NCI-H146 treated with DMSO at 0.1 percent for 48 hours (cell line): ENCODE results near the gene PCMT1.
"Not testable (repeated sequence)": the region's sequence is repeated elsewhere in the genome, so short reads cannot be mapped to it uniquely, and the experiment has no call there.

Source experiments
- DNase-seq: peaks from one replicate; lab custom pipeline; 2025; ENCODE audit not compliant: unreplicated experiment; lab: John Stamatoyannopoulos, UW

Gene PCMT1

DNA sequence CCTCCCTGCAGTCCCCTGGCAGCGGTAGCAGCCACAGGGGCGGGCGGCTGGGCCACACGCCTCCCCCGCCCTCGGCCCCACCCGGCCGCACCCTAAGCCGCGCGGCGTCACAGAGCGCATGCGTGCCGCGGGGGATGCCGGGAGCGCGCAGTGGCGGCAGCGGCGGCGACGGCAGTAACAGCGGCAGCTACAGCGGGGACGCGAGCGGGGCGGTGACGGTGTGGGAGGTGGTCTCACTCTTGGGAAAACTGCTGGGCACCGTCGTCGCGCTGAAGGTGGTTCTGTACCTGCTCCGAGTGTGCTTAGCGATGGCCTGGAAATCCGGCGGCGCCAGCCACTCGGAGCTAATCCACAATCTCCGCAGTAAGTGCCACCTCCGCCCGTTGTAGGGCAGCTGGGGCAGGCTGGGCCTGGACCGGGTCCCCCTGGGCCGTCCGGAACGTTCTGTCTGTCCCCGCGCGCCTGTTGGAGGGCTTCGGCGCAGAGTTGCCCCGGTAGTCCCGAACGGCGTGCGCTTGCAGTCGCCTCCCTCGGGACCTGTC lies at the start of gene PCMT1:
Gene PCMT1 (plus strand): TSS at position 148 of the 542 bp plus-strand sequence. CDS start 161 bp downstream, at position 309.
- DNase-seq = peak; percentile 91

DNA sequence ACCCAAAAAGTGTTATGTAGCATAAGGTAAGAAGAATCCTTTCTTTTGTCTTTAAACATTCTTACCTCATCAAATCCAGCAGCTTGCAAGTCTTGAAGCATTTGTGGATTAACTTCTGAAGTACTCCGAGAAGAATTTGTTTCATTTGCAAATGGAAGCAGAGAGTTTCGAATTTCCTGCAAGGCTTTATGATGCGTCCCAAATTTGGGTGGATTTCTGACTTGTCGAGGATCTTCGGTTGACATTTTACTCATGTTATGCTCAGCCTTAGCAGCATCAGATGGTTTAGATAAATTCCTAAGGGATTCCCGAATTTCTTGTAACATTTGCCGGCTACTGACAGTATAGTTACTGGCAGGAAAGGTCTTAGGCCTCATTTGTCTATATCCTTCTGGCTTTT lies 47.8 kb upstream of the PCMT1 start:
- DNase-seq = no peak

DNA sequence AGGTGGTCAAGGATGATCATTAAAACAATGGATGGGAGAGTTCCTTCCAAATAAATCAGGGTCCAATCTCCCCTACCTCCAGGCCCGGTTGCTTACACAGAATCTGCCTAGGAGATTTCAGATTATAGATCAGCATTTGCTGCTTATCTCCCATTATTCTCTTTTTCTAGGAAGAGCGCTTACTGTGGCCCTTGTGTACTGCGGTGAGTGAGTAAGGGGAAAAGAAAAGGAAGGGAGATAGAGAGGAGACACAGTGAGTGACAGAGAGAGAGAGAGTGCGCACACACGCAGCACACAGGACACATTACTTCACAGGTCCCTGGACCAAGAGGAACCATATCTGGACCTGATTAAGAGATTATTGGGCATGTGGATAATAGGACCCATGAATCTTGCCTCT lies 37.8 kb upstream of the PCMT1 start:
- no peak for DNase-seq

DNA sequence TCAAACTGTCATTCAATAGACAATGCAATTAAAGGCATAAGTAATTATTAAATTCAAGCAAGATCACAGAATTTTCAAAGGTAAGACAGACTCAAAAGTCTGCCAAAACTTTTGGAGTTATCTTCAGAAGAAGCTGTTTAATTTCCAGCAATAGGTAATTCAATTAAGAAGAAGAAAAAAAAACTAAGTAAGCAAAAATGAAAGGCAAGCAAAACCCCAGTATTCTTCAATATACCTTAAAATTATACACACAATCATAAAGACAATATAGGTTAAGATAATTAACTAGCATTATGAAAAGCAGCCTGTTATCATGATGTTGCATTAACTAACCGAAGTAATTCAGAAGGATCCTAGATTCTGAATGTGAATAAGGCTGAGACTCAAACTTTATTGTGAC lies 35.1 kb upstream of the PCMT1 start:
- no peak for DNase-seq

DNA sequence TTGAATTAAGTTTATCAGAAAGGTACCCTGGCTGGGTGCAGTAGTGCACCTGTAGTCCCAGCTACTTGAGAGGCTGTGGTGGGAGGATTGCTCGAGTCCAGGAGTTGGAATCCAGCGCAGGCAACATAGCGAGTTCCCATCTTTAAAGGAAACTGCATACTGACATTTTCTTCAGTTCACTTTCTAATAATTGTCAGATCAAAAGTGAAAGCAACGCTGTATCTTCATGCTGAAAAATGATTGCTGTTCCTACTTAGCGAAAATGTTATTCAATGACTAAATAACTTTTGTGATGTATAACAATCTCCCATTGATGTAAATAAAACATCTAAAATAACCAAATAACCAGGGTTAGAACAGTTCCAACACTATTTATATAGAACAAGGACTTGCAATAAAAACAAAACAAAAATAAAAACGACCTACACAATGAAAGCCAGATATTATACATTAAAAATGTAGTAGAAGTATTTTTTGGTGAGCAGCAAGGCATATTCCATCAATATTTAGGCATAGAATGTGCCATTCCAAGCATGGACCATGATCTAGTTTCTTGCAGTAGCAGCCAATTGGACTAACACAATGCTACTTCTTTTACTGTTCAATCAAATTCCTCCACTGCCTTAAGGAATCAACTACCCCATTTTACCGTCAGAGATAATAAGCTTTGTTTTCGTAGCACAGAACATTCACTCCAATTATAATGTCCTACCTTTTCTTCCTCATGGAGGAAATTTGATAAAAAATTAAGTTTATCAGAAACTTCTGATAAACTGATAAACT lies 33.2 kb upstream of the PCMT1 start:
- DNase-seq = no peak

DNA sequence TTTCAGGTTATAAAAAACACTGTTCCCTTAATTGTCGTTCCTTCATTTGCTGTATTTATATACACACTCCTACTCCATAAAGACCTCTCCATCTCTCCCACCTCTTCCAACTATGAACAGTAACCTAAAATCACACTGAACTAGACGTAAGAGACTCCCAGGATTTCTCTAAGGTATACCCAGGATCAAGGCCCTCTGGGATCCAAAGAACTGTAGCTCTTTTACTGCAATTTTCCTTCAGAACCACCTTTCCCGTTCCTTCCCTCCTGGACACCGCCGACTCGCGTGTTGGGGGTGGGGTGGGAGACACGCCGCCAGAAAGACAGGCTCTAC lies 32.3 kb upstream of the PCMT1 start:
- DNase-seq = no peak

DNA sequence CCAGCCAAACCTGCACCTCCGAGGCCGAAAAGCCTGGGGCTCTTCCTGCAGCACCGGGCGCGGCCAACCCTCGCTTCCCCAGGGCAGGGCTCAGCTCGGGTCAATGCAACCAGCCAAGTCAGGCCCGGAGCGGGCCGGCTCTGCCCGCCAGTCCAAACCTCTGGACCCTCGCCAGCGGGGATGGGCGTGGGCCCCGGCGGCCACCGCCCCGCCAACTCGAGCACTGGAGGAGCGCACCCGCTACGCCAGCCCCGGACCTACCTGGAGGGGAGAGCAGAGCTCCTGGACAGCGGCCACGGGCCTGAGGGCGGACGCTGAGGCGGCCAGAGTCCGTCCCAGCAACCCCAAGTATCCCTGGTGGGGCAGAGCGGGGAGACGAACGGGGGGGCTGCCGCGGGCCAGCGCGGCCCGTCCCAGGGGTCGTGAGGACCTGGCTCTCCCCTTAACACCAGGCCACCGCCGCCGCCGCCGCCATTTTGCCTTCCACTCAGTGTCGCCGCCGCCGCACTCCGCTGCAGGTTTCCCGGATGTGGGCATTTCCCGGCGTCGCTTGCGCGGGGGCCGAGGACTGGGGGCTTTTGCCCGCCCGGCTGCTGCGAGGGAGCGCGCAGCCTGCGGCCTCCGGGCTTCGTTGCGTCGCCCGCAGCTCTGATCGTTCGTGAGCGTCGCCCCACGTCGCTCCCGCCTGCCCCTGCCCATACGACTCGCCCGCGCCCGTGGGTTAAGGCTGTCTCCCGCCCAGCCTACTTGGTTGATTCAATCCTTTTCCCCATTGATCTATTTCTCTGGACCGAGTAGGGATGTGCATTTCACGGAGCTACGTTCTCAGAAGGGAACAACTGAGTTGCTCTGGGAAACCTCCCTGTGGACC lies 31.7 kb upstream of the PCMT1 start, which contains the start of gene LATS1:
Gene LATS1 (minus strand): TSS at position 514 of the 871 bp plus-strand sequence. CDS start 15,975 bp downstream, outside the sequence.
- peak; percentile 81 for DNase-seq

DNA sequence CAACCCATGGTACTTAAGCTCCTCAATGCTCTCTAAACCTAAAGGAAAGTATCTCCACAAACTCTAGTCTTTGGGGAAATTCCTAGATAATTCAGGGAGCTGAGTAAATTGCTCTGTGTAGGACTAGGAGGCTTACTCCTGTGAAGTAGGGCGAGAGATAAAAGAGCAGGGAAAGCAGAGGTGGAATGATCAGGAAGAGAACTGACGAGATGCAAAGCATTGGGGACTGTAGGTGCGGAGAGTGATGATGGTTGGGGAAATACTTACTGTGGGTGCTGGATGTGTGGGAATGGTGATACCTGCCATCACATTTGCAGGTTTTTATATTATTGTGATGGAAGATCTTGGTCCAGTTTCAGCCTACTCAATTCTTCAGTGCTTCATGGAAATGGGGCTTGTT lies 30.0 kb upstream of the PCMT1 start:
- DNase-seq = no peak

DNA sequence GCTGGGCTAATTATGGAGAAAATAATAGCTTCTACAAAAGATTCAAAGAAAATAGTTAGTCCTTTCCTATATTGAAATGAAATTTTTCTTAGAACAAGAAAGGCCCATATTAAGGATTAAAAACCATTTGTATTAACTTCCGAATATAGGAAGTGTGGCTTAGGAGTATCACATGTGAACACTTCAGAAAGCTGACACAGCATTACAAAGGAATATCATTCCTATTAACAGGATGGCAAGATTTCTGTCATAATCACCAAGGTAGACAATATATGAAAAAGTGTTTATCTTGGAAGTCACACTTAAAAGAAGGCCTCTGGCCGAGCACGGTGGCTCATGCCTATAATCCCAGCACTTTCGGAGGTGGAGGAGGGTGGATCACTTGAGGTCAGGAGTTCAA lies 26.3 kb upstream of the PCMT1 start:
- no peak for DNase-seq

DNA sequence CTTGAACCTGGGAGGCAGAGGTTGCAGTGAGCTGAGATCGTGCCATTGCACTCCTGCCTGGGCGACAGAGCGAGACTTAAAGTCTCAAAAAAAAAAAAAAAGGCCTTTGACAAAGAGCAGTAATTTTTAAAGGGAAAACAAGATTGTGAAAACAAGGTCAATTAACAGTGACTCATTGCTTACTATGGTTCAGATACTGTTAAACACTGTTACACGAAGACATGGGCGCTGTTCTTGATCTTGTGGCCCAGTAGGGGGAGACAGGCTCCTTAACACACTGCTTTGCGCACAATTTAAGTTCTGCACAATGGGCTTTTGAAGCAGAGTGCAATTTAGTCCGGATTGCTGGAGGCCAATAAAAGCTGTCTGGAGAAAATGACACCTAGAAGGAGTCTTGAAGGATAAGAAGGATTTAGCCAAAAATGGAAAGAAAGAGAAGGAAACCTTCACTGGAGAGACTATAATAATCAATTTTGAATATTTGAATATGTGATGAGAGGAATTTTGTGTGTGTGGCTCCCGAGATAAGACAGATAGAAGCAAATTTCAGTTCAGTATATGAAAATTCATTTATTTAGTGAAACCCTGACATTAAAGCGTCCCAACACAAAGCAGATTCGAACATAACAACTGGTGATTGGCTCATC lies 25.6 kb upstream of the PCMT1 start:
- DNase-seq = peak; percentile 48

DNA sequence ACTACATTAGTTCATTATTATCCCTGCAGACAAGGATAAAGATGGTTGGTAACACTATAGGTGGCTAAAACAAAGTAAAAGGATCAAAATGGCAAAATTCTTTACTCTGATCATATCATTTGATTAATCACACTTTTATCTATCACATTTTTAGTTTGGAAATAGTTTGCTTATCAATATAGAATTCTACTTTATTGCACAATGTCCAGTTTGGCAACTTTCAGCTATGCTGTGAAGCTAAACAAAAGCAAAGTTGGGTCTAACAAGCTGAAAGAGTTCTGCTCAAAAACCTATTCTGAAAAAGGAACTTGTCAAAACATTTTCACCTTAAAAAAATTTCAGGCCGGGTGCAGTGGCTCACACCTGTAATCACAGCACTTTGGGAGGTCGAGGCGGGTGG lies 23.8 kb upstream of the PCMT1 start:
- no peak for DNase-seq

DNA sequence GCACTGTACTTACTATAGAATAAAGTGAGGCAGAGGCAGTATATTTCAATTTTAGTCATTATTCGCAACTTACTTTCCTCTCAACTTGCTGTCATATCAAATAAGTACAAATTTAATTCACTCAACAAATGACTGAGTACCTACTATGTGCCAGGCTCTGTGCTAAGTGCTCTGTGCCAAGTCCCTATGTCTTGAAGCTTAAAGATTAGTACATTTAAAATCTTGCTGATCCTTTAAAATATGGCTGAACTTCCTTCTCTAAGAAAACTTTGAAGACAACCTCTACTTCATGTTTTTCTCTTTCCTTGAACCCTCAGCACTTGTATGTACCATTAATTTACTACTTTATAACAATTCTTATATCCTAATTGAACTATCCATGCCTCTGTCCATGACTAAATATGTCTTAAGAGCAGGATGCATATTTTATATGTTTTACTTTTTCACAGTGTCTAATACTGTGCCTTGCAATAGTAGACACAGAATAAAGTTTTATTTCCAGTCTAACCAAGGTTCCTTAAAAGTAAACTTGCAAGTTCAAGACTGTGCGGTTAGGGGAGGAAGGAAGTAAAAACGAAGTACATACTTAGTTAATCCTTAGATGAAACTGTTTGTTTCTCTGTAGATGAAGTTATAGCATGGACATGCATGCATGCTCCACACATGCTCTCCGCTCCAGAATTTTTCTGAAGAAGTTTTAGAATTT lies 21.6 kb upstream of the PCMT1 start:
- DNase-seq = no peak

DNA sequence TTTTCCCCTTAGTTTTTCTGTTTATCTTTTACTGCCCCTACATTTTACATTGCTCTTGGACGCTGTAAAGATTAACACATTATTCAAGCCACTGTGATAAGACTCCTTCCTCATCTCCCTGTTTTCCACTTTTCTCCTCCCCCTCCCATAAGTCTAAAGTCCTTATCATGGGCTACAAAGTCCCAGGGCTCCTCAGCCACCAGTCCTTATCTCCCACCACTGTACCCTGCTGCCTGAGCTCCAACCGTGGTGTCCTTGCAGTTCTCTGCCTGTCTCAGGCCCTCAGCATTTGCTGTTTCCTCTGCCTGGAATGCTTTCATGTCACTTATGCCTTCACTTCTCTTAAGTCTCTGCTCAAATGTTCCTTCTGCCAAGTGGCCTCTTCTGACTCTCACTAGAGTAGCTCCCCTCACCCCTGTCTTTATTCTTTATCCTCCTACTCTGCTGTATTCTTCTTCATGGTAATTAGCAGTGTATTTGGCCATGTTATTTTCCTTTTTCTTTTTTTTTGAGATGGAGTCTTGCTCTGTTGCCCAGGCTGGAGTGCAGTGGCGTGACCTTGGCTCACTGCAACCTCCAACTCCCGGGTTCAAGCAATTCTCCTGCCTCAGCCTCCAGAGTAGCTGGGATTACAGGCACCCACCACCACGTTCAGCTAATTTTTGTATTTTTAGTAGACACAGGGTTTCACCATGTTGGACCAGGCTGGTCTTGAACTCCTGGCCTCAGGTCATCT lies 20.9 kb upstream of the PCMT1 start:
- no peak for DNase-seq

DNA sequence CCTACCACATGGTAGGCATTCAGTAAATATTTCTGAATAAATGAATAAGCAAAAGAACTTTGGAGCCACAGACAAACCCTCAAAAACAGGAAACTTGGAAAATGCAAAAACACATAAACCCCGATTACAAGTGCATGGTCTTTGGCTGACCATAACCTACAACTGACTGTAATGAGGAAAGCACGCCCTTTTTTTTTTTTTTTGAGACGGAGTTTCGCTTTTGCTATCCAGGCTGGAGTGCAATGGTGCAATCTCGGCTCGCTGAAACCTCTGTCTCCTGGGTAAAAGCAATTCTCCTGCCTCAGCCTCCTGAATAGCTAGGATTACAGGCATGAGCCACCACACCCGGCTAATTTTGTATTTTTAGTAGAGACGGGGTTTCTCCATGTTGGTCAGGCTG lies 19.7 kb upstream of the PCMT1 start:
- DNase-seq = no peak

DNA sequence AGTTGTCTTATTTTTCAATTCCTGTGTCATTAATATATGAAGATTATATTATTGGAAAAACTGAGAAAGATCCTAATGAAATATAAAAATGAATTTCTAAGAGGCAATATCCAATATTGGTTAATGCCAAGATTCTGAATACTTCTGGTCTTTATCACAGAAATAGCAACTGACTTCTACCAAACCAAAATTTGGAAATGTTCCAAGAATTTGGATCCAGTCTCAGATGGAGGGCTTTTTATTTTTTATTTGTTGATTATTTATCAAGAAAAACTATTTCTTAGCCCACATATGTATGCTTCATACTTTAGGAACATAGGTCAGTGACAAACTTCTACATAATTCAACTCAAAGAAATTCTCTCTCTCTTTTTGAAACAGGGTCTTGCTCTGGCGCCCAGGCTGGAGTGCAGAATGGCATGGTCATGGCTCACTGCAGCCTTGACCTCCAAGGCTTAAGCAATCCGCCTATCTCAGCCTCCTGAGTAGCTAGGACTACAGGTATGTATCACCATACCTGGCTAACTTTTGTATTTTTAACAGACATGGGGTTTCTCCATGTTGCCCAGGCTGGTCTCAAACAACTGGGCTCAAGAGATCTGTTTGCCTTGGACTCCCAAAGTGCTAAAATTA lies 16.3 kb upstream of the PCMT1 start:
- DNase-seq = no peak

DNA sequence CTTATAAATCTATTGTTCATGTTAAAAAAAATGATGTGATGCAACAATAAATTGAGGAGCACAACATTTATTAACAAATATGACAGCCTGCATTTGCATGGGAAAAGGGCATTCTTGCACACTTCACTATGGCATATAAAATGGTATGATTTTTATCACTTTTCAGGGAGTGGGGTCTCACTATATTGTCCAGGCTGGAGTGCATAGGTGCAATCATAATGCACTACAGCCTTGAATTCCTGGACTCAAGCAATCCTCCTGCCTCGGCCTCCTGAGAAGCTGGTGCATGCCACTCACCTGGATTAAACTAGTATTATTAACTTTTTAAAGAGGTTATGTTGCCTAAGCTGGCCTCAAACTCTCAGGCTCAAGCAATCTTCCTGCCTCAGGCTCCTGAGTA lies 14.6 kb upstream of the PCMT1 start:
- no peak for DNase-seq

DNA sequence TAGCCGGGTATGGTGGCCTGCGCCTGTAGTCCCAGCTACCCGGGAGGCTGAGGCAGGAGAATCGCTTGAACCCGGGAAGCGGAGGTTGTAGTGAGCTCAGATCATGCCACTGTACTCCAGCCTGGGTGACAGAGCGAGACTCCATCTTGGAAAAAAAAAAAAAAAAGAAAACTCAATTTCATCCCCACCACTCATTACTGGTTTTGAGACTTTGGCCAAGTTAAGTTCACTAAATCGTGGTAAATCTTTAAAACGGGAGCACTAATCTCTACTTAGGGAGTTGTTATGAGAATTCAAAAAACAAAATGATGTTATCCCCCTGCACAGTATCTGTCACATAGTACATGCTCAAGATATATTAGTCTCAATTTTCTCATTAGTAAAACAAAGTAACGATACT lies 4.3 kb upstream of the PCMT1 start:
- DNase-seq = not testable (repeated sequence)

DNA sequence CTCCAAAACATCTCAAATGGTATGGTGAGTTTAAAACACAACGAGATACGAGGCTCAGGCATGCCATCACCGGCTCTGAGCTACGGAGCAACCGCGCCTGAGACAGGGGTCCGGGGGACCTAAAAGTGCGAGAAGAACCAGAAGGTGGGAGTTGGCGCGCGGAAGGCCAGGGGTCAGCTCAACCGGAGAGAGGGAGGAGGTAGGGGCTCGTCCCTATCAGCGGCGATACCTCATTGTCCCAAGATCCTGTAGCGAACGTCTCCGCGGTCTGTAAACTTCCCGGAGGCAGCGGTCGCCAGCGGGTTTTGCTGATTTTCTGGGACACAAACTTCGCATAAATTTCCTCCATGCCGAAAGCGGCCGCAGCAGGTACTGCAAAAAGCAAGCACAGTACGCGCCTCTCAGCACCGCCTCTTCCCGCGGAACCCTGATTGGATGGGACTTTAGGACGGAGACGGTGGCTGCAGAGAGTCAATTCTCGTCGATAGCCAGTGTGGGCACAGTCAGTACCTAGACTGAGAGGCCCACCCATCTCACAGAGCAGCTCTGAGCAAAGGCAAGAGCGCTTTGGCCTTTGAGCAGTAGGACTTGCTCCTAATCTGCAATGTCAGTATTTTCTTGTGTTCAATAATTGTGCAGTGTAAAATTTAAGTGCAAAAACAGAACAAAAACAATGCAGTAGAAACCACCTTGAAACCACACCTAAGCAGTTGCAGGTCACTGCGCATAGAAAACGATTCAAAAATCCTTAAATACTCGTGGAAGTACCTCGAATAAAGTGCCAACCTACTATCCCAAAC lies 3.2 kb upstream of the PCMT1 start, which contains the start of gene NUP43:
Gene NUP43 (minus strand): TSS at position 383 of the 800 bp plus-strand sequence. CDS start 34 bp downstream, at position 349.
- DNase-seq = peak; percentile 93
